IMR-90 (cell line): ENCODE data around the gene MAGED1. TPM values are rescaled to one million over a fixed set of nuclear protein-coding genes. Genes with fewer than 3 reads are reported as not detected.

ENCODE experiments used
- ATAC-seq: fragments of 200-7000 bp; cut with Tn5 transposase; 2 replicates; pipeline ENCODE4 v1.9.1; 2020; ENCODE audit warnings: low read depth, mild to moderate bottlenecking, moderate library complexity
- BruUV-seq: library from RNA; stranded (reverse); fragments of 400-500 nt; replicated peaks from 2 replicates; lab custom pipeline; 2021; lab: Mats Ljungman, UMichigan
- CTCF ChIA-PET: fragments of 300-600 bp; formaldehyde crosslinking; extraction: SDS; loops from one replicate; lab custom pipeline; 2021; ENCODE audit warnings: antibody characterized with exemption; lab: Yijun Ruan, JAX
- POLR2A ChIA-PET: fragments of 300-600 bp; sonication (Branson Sonifier 250); formaldehyde crosslinking; loops from one replicate; lab custom pipeline; 2022; ENCODE audit warnings: antibody characterized with exemption; ENCODE audit not compliant: unreplicated experiment; lab: Charles Lee
- DNase-seq: peaks from one replicate; pipeline ENCODE4 v3.0.0; 2013
- H2AFZ ChIP-seq: replicated peaks from 2 replicates; pipeline ENCODE3; 2013; ENCODE audit warnings: low read length, mild to moderate bottlenecking; ENCODE audit not compliant: poor library complexity
- H2AK5ac ChIP-seq: 2 replicates; pipeline ENCODE4 v1.6.1; 2013; ENCODE audit warnings: low read depth, low read length, inconsistent platforms
- H2AK9ac ChIP-seq: replicated peaks from 2 replicates; pipeline ENCODE3; 2013; ENCODE audit warnings: mild to moderate bottlenecking, low read depth, low read length, moderate library complexity; ENCODE audit not compliant: poor library complexity
- H2BK120ac ChIP-seq: 2 replicates; pipeline ENCODE4 v1.6.1; 2013; ENCODE audit warnings: low read depth, low read length, inconsistent platforms
- H2BK15ac ChIP-seq: 3 replicates; pipeline ENCODE4 v1.6.1; 2013; ENCODE audit warnings: low read depth, low read length, inconsistent platforms
- H2BK20ac ChIP-seq: 2 replicates; pipeline ENCODE4 v1.6.1; 2013; ENCODE audit warnings: low read depth, mild to moderate bottlenecking, inconsistent platforms, low read length, moderate library complexity
- H2BK5ac ChIP-seq: 2 replicates; pipeline ENCODE4 v1.6.1; 2013; ENCODE audit warnings: mild to moderate bottlenecking, low read depth, low read length, inconsistent platforms; ENCODE audit not compliant: poor library complexity, severe bottlenecking
- H3K14ac ChIP-seq: replicated peaks from 2 replicates; pipeline ENCODE4 v1.6.1; 2013; ENCODE audit warnings: low read depth, low read length, inconsistent platforms
- H3K18ac ChIP-seq: 2 replicates; pipeline ENCODE4 v1.6.1; 2013; ENCODE audit warnings: low read depth, low read length, control low read depth
- H3K23ac ChIP-seq: 2 replicates; pipeline ENCODE4 v1.6.1; 2013; ENCODE audit warnings: low read depth, low read length, inconsistent platforms
- H3K27ac ChIP-seq: 2 replicates; pipeline ENCODE4 v1.5.1; 2013; ENCODE audit warnings: mild to moderate bottlenecking, control low read depth, low read length; ENCODE audit not compliant: insufficient read depth
- H3K27me3 ChIP-seq: 2 replicates; pipeline ENCODE4 v1.6.1; 2013; ENCODE audit warnings: low read length; ENCODE audit not compliant: control insufficient read depth, insufficient read depth
- H3K36me3 ChIP-seq: 2 replicates; pipeline ENCODE4 v1.6.1; 2013; ENCODE audit warnings: low read length, mixed read lengths; ENCODE audit not compliant: control insufficient read depth, insufficient read depth
- H3K4ac ChIP-seq: 2 replicates; pipeline ENCODE4 v1.6.1; 2013; ENCODE audit warnings: low read depth, low read length, inconsistent platforms
- H3K4me1 ChIP-seq: 2 replicates; pipeline ENCODE4 v1.6.1; 2013; ENCODE audit warnings: low read length, mixed read lengths; ENCODE audit not compliant: control insufficient read depth, insufficient read depth
- H3K4me2 ChIP-seq: 2 replicates; pipeline ENCODE4 v1.6.1; 2013; ENCODE audit warnings: low read depth, mild to moderate bottlenecking, control low read depth, low read length, moderate library complexity
- H3K4me3 ChIP-seq: 2 replicates; pipeline ENCODE4 v1.5.1; 2013; ENCODE audit warnings: low read depth, mild to moderate bottlenecking, control low read depth, low read length, moderate library complexity; ENCODE audit not compliant: insufficient read depth
- H3K56ac ChIP-seq: 2 replicates; pipeline ENCODE4 v1.6.1; 2013; ENCODE audit warnings: low read length, inconsistent platforms; ENCODE audit not compliant: insufficient read depth; ENCODE audit errors: extremely low read depth
- H3K79me1 ChIP-seq, 2 experiments: 2 replicates each; pipeline ENCODE4 v1.6.1; 2013; ENCODE audit warnings: low read length in 2 of 2, inconsistent platforms in 1 of 2, low read depth in 1 of 2
- H3K9ac ChIP-seq: 2 replicates; pipeline ENCODE4 v1.6.1; 2013; ENCODE audit warnings: low read depth, low read length, control low read depth
- H3K9me1 ChIP-seq: 2 replicates; pipeline ENCODE4 v1.6.1; 2013; ENCODE audit warnings: low read length, inconsistent platforms; ENCODE audit not compliant: insufficient read depth
- H3K9me3 ChIP-seq: 2 replicates; pipeline ENCODE4 v1.6.1; 2013; ENCODE audit warnings: low read length; ENCODE audit not compliant: control insufficient read depth, insufficient read depth
- H4K20me1 ChIP-seq: 2 replicates; pipeline ENCODE4 v1.6.1; 2013; ENCODE audit warnings: low read length, inconsistent platforms; ENCODE audit not compliant: insufficient read depth
- H4K5ac ChIP-seq: 2 replicates; pipeline ENCODE4 v1.6.1; 2013; ENCODE audit warnings: mild to moderate bottlenecking, low read depth, low read length, control low read depth
- H4K8ac ChIP-seq, 2 experiments: 2 replicates each; pipeline ENCODE4 v1.6.1; 2013; ENCODE audit warnings: low read depth in 2 of 2, low read length in 2 of 2, control low read depth in 1 of 2, inconsistent platforms in 1 of 2
- H4K91ac ChIP-seq: 2 replicates; pipeline ENCODE4 v1.6.1; 2013; ENCODE audit warnings: low read depth, low read length, inconsistent platforms; ENCODE audit not compliant: insufficient read depth
- CHD1 ChIP-seq: IDR thresholded peaks from 2 replicates; pipeline ENCODE4 v1.6.1; 2012; ENCODE audit warnings: low read depth, low read length, improper control_type of control experiment
- CTCF ChIP-seq: conservative IDR thresholded peaks from 2 replicates; pipeline ENCODE4 v1.5.1; 2012; ENCODE audit warnings: mild to moderate bottlenecking, low read depth, low read length, improper control_type of control experiment
- ELK1 ChIP-seq: fragments of 150-350 bp; IDR thresholded peaks from 2 replicates; pipeline ENCODE4 v1.6.1; 2016; ENCODE audit warnings: low read depth, mild to moderate bottlenecking, low read length, moderate library complexity, borderline replicate concordance
- FOS ChIP-seq: fragments of 150-350 bp; IDR thresholded peaks from 2 replicates; pipeline ENCODE4 v1.6.1; 2016; ENCODE audit warnings: low read depth, low read length
- POLR2A ChIP-seq: IDR thresholded peaks from 2 replicates; pipeline ENCODE4 v1.6.1; 2012; ENCODE audit warnings: mild to moderate bottlenecking, low read depth, low read length
- RAD21 ChIP-seq: IDR thresholded peaks from 2 replicates; pipeline ENCODE4 v1.6.1; 2012; ENCODE audit warnings: low read length, improper control_type of control experiment
- RFX5 ChIP-seq: IDR thresholded peaks from 2 replicates; pipeline ENCODE4 v1.8.0; 2012; ENCODE audit warnings: low read depth, mild to moderate bottlenecking, low read length, moderate library complexity
- SMC3 ChIP-seq: fragments of 150-350 bp; IDR thresholded peaks from 2 replicates; pipeline ENCODE4 v1.6.1; 2016; ENCODE audit warnings: low read depth, mild to moderate bottlenecking, antibody characterized with exemption, low read length, moderate library complexity
- WGBS, 2 experiments: methylation state at CpG; one replicate each; pipeline versions ENCODE4 v1.1.5 to v1.1.7; 2013; ENCODE audit warnings: missing lambda C conversion rate in 2 of 2; ENCODE audit not compliant: insufficient read length in 1 of 2; ENCODE audit errors: extremely low coverage in 2 of 2; 5-methylcytosine and 5-hydroxymethylcytosine counted together
- dilution Hi-C: fragments of 300-500 bp; cut with HindIII; formaldehyde crosslinking; loops from one replicate; pipeline ENCODE4 v1.14.3; 2018; ENCODE audit warnings: low sequenced_read_pairs; ENCODE audit not compliant: unreplicated experiment
- in situ Hi-C: fragments of 300-500 bp; cut with MboI; formaldehyde crosslinking; loops from 3 replicates; pipeline ENCODE4 v1.14.3; 2019; ENCODE audit warnings: low sequenced_read_pairs, inconsistent platforms, mixed read lengths
- intact Hi-C: fragments of 100-400 bp; cut with micrococcal nuclease; formaldehyde crosslinking; loops from 2 replicates; pipeline ENCODE4 v1.10.0; 2022
- polyA plus RNA-seq, 3 experiments: library from polyadenylated mRNA; depleted of rRNA; stranded (reverse); fragments of >200 nt; gene quantifications; 2 replicates each; pipeline ENCODE4 v1.2.3, GENCODE V29; 2012; ENCODE audit warnings: low replicate concordance in 1 of 3
- total RNA-seq: library from RNA; depleted of rRNA; stranded (reverse); fragments of >200 nt; gene quantifications from 2 replicates; pipeline ENCODE4 v1.2.3, GENCODE V29; 2012

Gene MAGED1
- total and polyA plus RNA-seq, 2 of the 4 experiments (the other 2 are of a cell fraction) = 484 to 552 TPM

- Histone ChIP-seq H2BK120ac (no peak overlapping the region), H4K5ac (no peak overlapping the region), H3K4me1 (no peaks in the 10 kb centered on the region), H3K36me3 (no peaks in the 10 kb centered on the region), H2BK20ac (no peak overlapping the region), H2BK15ac (no peak overlapping the region), H2BK5ac (no peak overlapping the region), H3K23ac (no peak overlapping the region), H3K27ac (no peak overlapping the region), H2AK5ac (no peak overlapping the region), H2AFZ (no peak overlapping the region), H4K91ac (no peak overlapping the region), H3K56ac (no peak overlapping the region), H3K9ac (no peak overlapping the region), H3K9me3 (peaks cover 6% of the 10 kb centered on the region; the same call in 1 of the 2 replicates), H4K8ac (no peak overlapping the region), H3K27me3 (no peaks in the 10 kb centered on the region), H3K4me3 (no peak overlapping the region), H3K14ac (no peak overlapping the region), H3K18ac (no peak overlapping the region), H3K4me2 (no peak overlapping the region), H3K4ac (no peak overlapping the region), H4K20me1 (no peaks in the 10 kb centered on the region), H2AK9ac (no peak overlapping the region), H3K79me1 (no peaks in the 10 kb centered on the region; a peak in 1 of 4 replicates), H3K9me1 (no peaks in the 10 kb centered on the region)
- TF ChIP-seq RAD21 = no peak
- TF ChIP-seq SMC3 = no peak
- TF ChIP-seq POLR2A = no peak
- TF ChIP-seq CTCF = no peak
- no peak for TF ChIP-seq CHD1
- no peak for TF ChIP-seq ELK1
- TF ChIP-seq FOS = no peak
- no peak for TF ChIP-seq RFX5
- intact Hi-C loops = no loop called here
- in situ Hi-C loops = no loop called here
- no CpG with 5 or more reads among the region's 1 CpG for WGBS, 2 experiments
- DNase-seq = no peak
- ATAC-seq = no peak
- POLR2A ChIA-PET = no interaction called here
- CTCF ChIA-PET = no interaction called here
- no TSS peak for BruUV-seq
- dilution Hi-C loops = no loop called here
Observed at GRCh38 chrX:51857159-51857733, 36.2 kb upstream of the MAGED1 start.
